HCT116 (cell line): ENCODE measurements around the gene NEK6. TPM values are rescaled to one million over a fixed set of nuclear protein-coding genes. Genes with fewer than 3 reads are reported as not detected.

Experiments used
- ATAC-seq: fragments of 200-7000 bp; cut with Tn5 transposase; 2 replicates; pipeline ENCODE4 v1.9.1; 2020; ENCODE audit warnings: mild to moderate bottlenecking, moderate library complexity
- BruUV-seq: library from RNA; stranded (reverse); fragments of 400-500 nt; replicated peaks from 2 replicates; lab custom pipeline; 2021; lab: Mats Ljungman, UMichigan
- CTCF ChIA-PET: fragments of 300-600 bp; sonication (Branson Sonifier 250); formaldehyde crosslinking; loops from one replicate; lab custom pipeline; 2021; ENCODE audit warnings: antibody characterized with exemption; lab: Charles Lee
- POLR2A ChIA-PET: fragments of 300-600, 350-600 bp; sonication (Branson Sonifier 250); formaldehyde crosslinking; loops from one replicate; lab custom pipeline; 2021; ENCODE audit warnings: antibody characterized with exemption; lab: Charles Lee
- RAD21 ChIA-PET, 2 experiments: fragments of 300-600 bp; sonication (Branson Sonifier 250); formaldehyde crosslinking; loops; one replicate each; lab custom pipeline; 2023; ENCODE audit warnings: low total read pairs in 2 of 2; ENCODE audit not compliant: uncharacterized antibody in 2 of 2, unreplicated experiment in 2 of 2, low non-redundant PET in 1 of 2; lab: Charles Lee
- DNase-seq: peaks from one replicate; pipeline ENCODE4 v3.0.0-alpha.2; 2010; ENCODE audit warnings: low read depth, low spot score
- H2AFZ ChIP-seq: fragments of 200-600 bp; shearing (Covaris generic), sonication (generic); 2 replicates; pipeline ENCODE4 v1.6.1; 2017; ENCODE audit warnings: low read depth, mixed run types, mixed read lengths, antibody characterized with exemption, low read length; ENCODE audit not compliant: poor library complexity, severe bottlenecking
- H3K27ac ChIP-seq: 2 replicates; pipeline ENCODE4 v1.5.1; 2012; ENCODE audit warnings: low read depth, low read length
- H3K27me3 ChIP-seq: fragments of 200-600 bp; sonication (generic); 2 replicates; pipeline ENCODE4 v1.6.1; 2016; ENCODE audit warnings: mixed run types, low read length, mixed read lengths; ENCODE audit not compliant: insufficient read depth
- H3K36me3 ChIP-seq, 2 experiments: fragments of 200-500 bp in 1 of 2; fragments of 200-600 bp in 1 of 2; sonication (Bioruptor generic) in 1 of 2; sonication (generic) in 1 of 2; 2 replicates each; pipeline versions ENCODE4 v1.5.1 to v1.6.1; 2014 to 2016; ENCODE audit warnings: low read length in 2 of 2, inconsistent platforms in 1 of 2, mixed read lengths in 1 of 2, mixed run types in 1 of 2; ENCODE audit not compliant: insufficient read depth in 2 of 2, control insufficient read depth in 1 of 2
- H3K4me1 ChIP-seq, 2 experiments: fragments of 200-600 bp in 1 of 2; sonication (generic) in 1 of 2; 2 replicates each; pipeline versions ENCODE4 v1.5.1 to v1.6.1; 2012 to 2017; ENCODE audit warnings: low read length in 2 of 2, inconsistent platforms in 1 of 2, mild to moderate bottlenecking in 1 of 2, mixed read lengths in 1 of 2, mixed run types in 1 of 2, moderate library complexity in 1 of 2; ENCODE audit not compliant: insufficient read depth in 2 of 2, control insufficient read depth in 1 of 2
- H3K4me2 ChIP-seq: fragments of 200-600 bp; sonication (generic); 2 replicates; pipeline ENCODE4 v1.6.1; 2017; ENCODE audit warnings: mixed run types, low read length, mixed read lengths
- H3K4me3 ChIP-seq, 2 experiments: fragments of 200-600 bp in 1 of 2; sonication (generic) in 1 of 2; replicated peaks in 1 of 2; 2 replicates each; pipeline ENCODE4 v1.5.1; 2011 to 2016; ENCODE audit warnings: low read length in 2 of 2, control low read depth in 1 of 2, low read depth in 1 of 2, mild to moderate bottlenecking in 1 of 2, mixed read lengths in 1 of 2, mixed run types in 1 of 2
- H3K79me2 ChIP-seq: fragments of 200-600 bp; sonication (generic); 2 replicates; pipeline ENCODE4 v1.6.1; 2017; ENCODE audit warnings: mild to moderate bottlenecking, mixed run types, low read length, moderate library complexity, mixed read lengths; ENCODE audit not compliant: insufficient read depth
- H3K9ac ChIP-seq: fragments of 200-600 bp; sonication (generic); 2 replicates; pipeline ENCODE4 v1.6.1; 2016; ENCODE audit warnings: low read length, mixed read lengths
- H3K9me2 ChIP-seq: fragments of 200-600 bp; sonication (generic), shearing (Covaris generic); 2 replicates; pipeline ENCODE4 v1.6.1; 2017; ENCODE audit warnings: mixed run types, mild to moderate bottlenecking, moderate library complexity; ENCODE audit not compliant: insufficient read depth
- H3K9me3 ChIP-seq, 2 experiments: fragments of 200-500 bp in 1 of 2; fragments of 200-600 bp in 1 of 2; sonication (Bioruptor generic) in 1 of 2; sonication (generic) in 1 of 2; 2 replicates each; pipeline ENCODE4 v1.6.1; 2014 to 2017; ENCODE audit warnings: low read length in 2 of 2, mixed read lengths in 2 of 2, inconsistent platforms in 1 of 2, low read depth in 1 of 2, mild to moderate bottlenecking in 1 of 2, mixed run types in 1 of 2, moderate library complexity in 1 of 2; ENCODE audit not compliant: control insufficient read depth in 1 of 2, insufficient read depth in 1 of 2
- H4K20me1 ChIP-seq: fragments of 200-600 bp; sonication (generic), shearing (Covaris generic); 2 replicates; pipeline ENCODE4 v1.6.1; 2017; ENCODE audit warnings: mixed run types, mild to moderate bottlenecking, moderate library complexity; ENCODE audit not compliant: insufficient read depth
- ATF3 ChIP-seq: IDR thresholded peaks from 2 replicates; pipeline ENCODE4 v1.6.1; 2012
- CBX3 ChIP-seq: IDR thresholded peaks from 2 replicates; pipeline ENCODE4 v1.6.1; 2012; ENCODE audit warnings: low read depth
- CEBPB ChIP-seq: IDR thresholded peaks from 2 replicates; pipeline ENCODE4 v1.6.1; 2012; ENCODE audit warnings: low read depth
- EGR1 ChIP-seq: IDR thresholded peaks from 2 replicates; pipeline ENCODE4 v1.6.1; 2012; ENCODE audit warnings: low read depth
- EZH2 ChIP-seq: fragments of 200-600 bp; sonication (generic); IDR thresholded peaks from 2 replicates; pipeline ENCODE4 v1.6.1; 2017; ENCODE audit warnings: antibody characterized with exemption, mixed run types
- EZH2phosphoT487 ChIP-seq: fragments of 200-600 bp; IDR thresholded peaks from 2 replicates; pipeline ENCODE4 v1.6.1; 2018; ENCODE audit warnings: antibody characterized with exemption, borderline replicate concordance
- FOSL1 ChIP-seq: IDR thresholded peaks from 2 replicates; pipeline ENCODE4 v1.6.1; 2012; ENCODE audit warnings: low read depth
- JUND ChIP-seq: IDR thresholded peaks from 2 replicates; pipeline ENCODE4 v1.6.1; 2012
- MAX ChIP-seq: IDR thresholded peaks from 2 replicates; pipeline ENCODE4 v1.6.1; 2012
- POLR2A ChIP-seq: IDR thresholded peaks from 2 replicates; pipeline ENCODE4 v1.7.0; 2011; ENCODE audit warnings: borderline replicate concordance; ENCODE audit not compliant: insufficient read depth, insufficient read length; ENCODE audit errors: extremely low read depth
- RAD21 ChIP-seq: IDR thresholded peaks from 2 replicates; pipeline ENCODE4 v1.6.1; 2012; ENCODE audit warnings: low read depth, mild to moderate bottlenecking
- REST ChIP-seq: IDR thresholded peaks from 2 replicates; pipeline ENCODE4 v1.6.1; 2012; ENCODE audit warnings: low read depth
- SIN3A ChIP-seq: IDR thresholded peaks from 2 replicates; pipeline ENCODE4 v1.6.1; 2012; ENCODE audit warnings: low read depth
- SRF ChIP-seq: IDR thresholded peaks from 2 replicates; pipeline ENCODE4 v1.6.1; 2012; ENCODE audit warnings: low read depth
- TCF7L2 ChIP-seq: IDR thresholded peaks from 2 replicates; pipeline ENCODE4 v1.7.0; 2011; ENCODE audit warnings: borderline replicate concordance, inconsistent platforms; ENCODE audit not compliant: insufficient read depth, insufficient read length; ENCODE audit errors: extremely low read depth
- YY1 ChIP-seq: IDR thresholded peaks from 2 replicates; pipeline ENCODE4 v1.6.1; 2011; ENCODE audit warnings: low read length, low read depth, moderate library complexity, mild to moderate bottlenecking; ENCODE audit not compliant: insufficient replicate concordance; ENCODE audit errors: extremely low read depth
- ZFX ChIP-seq: fragments of 450-650 bp; IDR thresholded peaks from 2 replicates; pipeline ENCODE4 v1.6.1; 2017
- intact Hi-C: fragments of 100-400 bp; cut with micrococcal nuclease; formaldehyde crosslinking; loops from 2 replicates; pipeline ENCODE4 v1.10.0; 2022
- total RNA-seq: library from RNA; stranded (reverse); gene quantifications from one replicate; pipeline ENCODE4 v1.2.1, GENCODE V29; 2021; ENCODE audit not compliant: unreplicated experiment
- TF ChIP-seq, protein P1 (sequence below), 3 experiments: fragments of 200-600 bp in 1 of 3; sonication (generic) in 1 of 3; IDR thresholded peaks in 2 of 3; conservative IDR thresholded peaks in 1 of 3; 2 replicates each; pipeline ENCODE4 v1.5.1; 2012 to 2017; ENCODE audit warnings: low read depth in 2 of 3, low read length in 2 of 3, antibody characterized with exemption in 1 of 3, borderline replicate concordance in 1 of 3, control low read depth in 1 of 3, mild to moderate bottlenecking in 1 of 3, mixed read lengths in 1 of 3, mixed run types in 1 of 3, moderate library complexity in 1 of 3; ENCODE audit not compliant: insufficient read depth in 1 of 3
- TF ChIP-seq, protein P2 (sequence below): IDR thresholded peaks from 2 replicates; pipeline ENCODE4 v1.6.1; 2011; ENCODE audit warnings: mild to moderate bottlenecking, low read length, moderate library complexity; ENCODE audit not compliant: insufficient replicate concordance; ENCODE audit errors: extremely low read depth

NEK6 gene
- total RNA-seq, 1 experiment from 2014 or later, result 40.8 TPM

GRCh38 chr9:124342776-124343485 lies 85.2 kb downstream of the NEK6 start:
- ChIA-PET CTCF (no interaction called here), RAD21 (interaction anchor here in 1 of 2 experiments (0.6 kb wide), 1 partner anchor 209 kb away, joined by 4 read pairs; no protein-coding TSS in a partner anchor), POLR2A (no interaction called here)
- Histone ChIP-seq H3K79me2 (no peaks in the 10 kb centered on the region), H3K9ac (peak overlapping the region; percentile 49), H3K27me3 (no peaks in the 10 kb centered on the region), H3K27ac (peak overlapping the region; percentile 61), H3K4me1 (peaks cover 9 to 22% of the 10 kb centered on the region in 2 experiments), H3K4me2 (peak overlapping the region; percentile 67), H2AFZ (no peak overlapping the region), H3K9me2 (no peaks in the 10 kb centered on the region), H3K36me3 (peaks cover 2 to 6% of the 10 kb centered on the region in 2 experiments; a peak in 2 of 4 replicates), H4K20me1 (no peaks in the 10 kb centered on the region), H3K4me3 (peak overlapping the region in 1 of 2 experiments; percentile 18; a peak in 1 of 4 replicates), H3K9me3 (no peaks in the 10 kb centered on the region)
- ATAC-seq (peak; percentile 76), DNase-seq (no peak)
- intact Hi-C loops, result no loop called here
- BruUV-seq, result no TSS peak
- TF ChIP-seq REST, result no peak
- TF ChIP-seq, protein P1, sequence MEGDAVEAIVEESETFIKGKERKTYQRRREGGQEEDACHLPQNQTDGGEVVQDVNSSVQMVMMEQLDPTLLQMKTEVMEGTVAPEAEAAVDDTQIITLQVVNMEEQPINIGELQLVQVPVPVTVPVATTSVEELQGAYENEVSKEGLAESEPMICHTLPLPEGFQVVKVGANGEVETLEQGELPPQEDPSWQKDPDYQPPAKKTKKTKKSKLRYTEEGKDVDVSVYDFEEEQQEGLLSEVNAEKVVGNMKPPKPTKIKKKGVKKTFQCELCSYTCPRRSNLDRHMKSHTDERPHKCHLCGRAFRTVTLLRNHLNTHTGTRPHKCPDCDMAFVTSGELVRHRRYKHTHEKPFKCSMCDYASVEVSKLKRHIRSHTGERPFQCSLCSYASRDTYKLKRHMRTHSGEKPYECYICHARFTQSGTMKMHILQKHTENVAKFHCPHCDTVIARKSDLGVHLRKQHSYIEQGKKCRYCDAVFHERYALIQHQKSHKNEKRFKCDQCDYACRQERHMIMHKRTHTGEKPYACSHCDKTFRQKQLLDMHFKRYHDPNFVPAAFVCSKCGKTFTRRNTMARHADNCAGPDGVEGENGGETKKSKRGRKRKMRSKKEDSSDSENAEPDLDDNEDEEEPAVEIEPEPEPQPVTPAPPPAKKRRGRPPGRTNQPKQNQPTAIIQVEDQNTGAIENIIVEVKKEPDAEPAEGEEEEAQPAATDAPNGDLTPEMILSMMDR (IDR thresholded peaks at IDR 0.05 in 2 of 3, conservative IDR thresholded peaks at IDR 0.05 in 1 of 3; ENCODE audit: borderline replicate concordance in 1 of 3, insufficient read depth in 1 of 3, low read depth in 2 of 3, low read length in 2 of 3), result no peak
- no peak for TF ChIP-seq EZH2phosphoT487
- TF ChIP-seq RAD21, result no peak
- TF ChIP-seq YY1, result no peak
- TF ChIP-seq CEBPB, result no peak
- TF ChIP-seq, protein P2, sequence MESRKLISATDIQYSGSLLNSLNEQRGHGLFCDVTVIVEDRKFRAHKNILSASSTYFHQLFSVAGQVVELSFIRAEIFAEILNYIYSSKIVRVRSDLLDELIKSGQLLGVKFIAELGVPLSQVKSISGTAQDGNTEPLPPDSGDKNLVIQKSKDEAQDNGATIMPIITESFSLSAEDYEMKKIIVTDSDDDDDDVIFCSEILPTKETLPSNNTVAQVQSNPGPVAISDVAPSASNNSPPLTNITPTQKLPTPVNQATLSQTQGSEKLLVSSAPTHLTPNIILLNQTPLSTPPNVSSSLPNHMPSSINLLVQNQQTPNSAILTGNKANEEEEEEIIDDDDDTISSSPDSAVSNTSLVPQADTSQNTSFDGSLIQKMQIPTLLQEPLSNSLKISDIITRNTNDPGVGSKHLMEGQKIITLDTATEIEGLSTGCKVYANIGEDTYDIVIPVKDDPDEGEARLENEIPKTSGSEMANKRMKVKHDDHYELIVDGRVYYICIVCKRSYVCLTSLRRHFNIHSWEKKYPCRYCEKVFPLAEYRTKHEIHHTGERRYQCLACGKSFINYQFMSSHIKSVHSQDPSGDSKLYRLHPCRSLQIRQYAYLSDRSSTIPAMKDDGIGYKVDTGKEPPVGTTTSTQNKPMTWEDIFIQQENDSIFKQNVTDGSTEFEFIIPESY, result no peak
- TF ChIP-seq SIN3A, result no peak
- no peak for TF ChIP-seq EZH2
- no peak for TF ChIP-seq ATF3
- no peak for TF ChIP-seq POLR2A
- no peak for TF ChIP-seq EGR1
- TF ChIP-seq CBX3, result no peak
- TF ChIP-seq ZFX, result no peak
- TF ChIP-seq MAX, result no peak; the same call in 1 of the 2 replicates
- TF ChIP-seq JUND, result 0 out of 2 replicates have a peak, but pooled peaks have one; percentile 34
- peak; percentile 60 for TF ChIP-seq FOSL1
- no peak for TF ChIP-seq SRF
- TF ChIP-seq TCF7L2, result peak; percentile 13
